ENCODE data around the gene OR4M1.
"Not testable (repeated sequence)": the region's sequence is repeated elsewhere in the genome, so short reads cannot be mapped to it uniquely, and the experiment has no call there.

Gene OR4M1

GRCh38 chr14:19823765-19824164, 50.5 kb downstream of the OR4M1 start:
- DNase-seq, result no peak

GRCh38 chr14:19827626-19828244, 54.4 kb downstream of the OR4M1 start:
- not testable (repeated sequence) for DNase-seq

GRCh38 chr14:19828314-19828713, 55.0 kb downstream of the OR4M1 start:
- no peak for DNase-seq

Data from retina (tissue), 1 donor.